SK-N-SH (cell line): ENCODE data around the gene SMARCC1. TPM values are rescaled to one million over a fixed set of nuclear protein-coding genes. Genes with fewer than 3 reads are reported as not detected.

Experiments
- CTCF ChIA-PET: fragments of 300-600, 350-600 bp; formaldehyde crosslinking; extraction: SDS; loops from one replicate; lab custom pipeline; 2021; lab: Yijun Ruan, JAX
- POLR2A ChIA-PET: fragments of 350-600 bp; sonication (Branson Sonifier 250); formaldehyde crosslinking; extraction: SDS; loops from one replicate; lab custom pipeline; 2020; ENCODE audit warnings: antibody characterized with exemption, inconsistent platforms; lab: Yijun Ruan, JAX
- DNase-seq: peaks from one replicate; pipeline ENCODE4 v3.0.0; 2012
- H2AFZ ChIP-seq: fragments of 200-600 bp; sonication (generic); 2 replicates; pipeline ENCODE4 v1.8.1; 2016; ENCODE audit warnings: antibody characterized with exemption, mild to moderate bottlenecking, low read depth
- H3F3A ChIP-seq: fragments of 200-600 bp; sonication (generic); replicated peaks from 2 replicates; pipeline ENCODE3; 2016; ENCODE audit warnings: antibody characterized with exemption, mild to moderate bottlenecking; ENCODE audit not compliant: insufficient read depth
- H3K27ac ChIP-seq, 2 experiments: fragments of 200-500 bp in 1 of 2; fragments of 200-600 bp in 1 of 2; sonication (Bioruptor generic) in 1 of 2; sonication (generic), shearing (Covaris generic) in 1 of 2; 2 replicates each; pipeline versions ENCODE4 v1.5.1 to v1.6.1; 2014 to 2016; ENCODE audit warnings: low read depth in 2 of 2, inconsistent platforms in 1 of 2, low read length in 1 of 2, mild to moderate bottlenecking in 1 of 2, mixed read lengths in 1 of 2
- H3K27me3 ChIP-seq: fragments of 200-600 bp; sonication (generic), shearing (Covaris generic); 2 replicates; pipeline ENCODE4 v1.6.1; 2016; ENCODE audit warnings: mixed run types; ENCODE audit not compliant: insufficient read depth
- H3K36me3 ChIP-seq, 2 experiments: fragments of 200-500 bp in 1 of 2; fragments of 200-600 bp in 1 of 2; sonication (Bioruptor generic) in 1 of 2; sonication (generic) in 1 of 2; replicated peaks in 1 of 2; 2 replicates each; pipeline versions ENCODE3 to v1.5.1; 2014 to 2016; ENCODE audit warnings: low read length in 1 of 2, mild to moderate bottlenecking in 1 of 2; ENCODE audit not compliant: insufficient read depth in 2 of 2, control insufficient read depth in 1 of 2
- H3K4me1 ChIP-seq, 2 experiments: fragments of 200-500 bp in 1 of 2; fragments of 200-600 bp in 1 of 2; sonication (Bioruptor generic) in 1 of 2; sonication (generic), shearing (Covaris generic) in 1 of 2; 2 replicates each; pipeline versions ENCODE4 v1.5.1 to v1.6.1; 2014 to 2016; ENCODE audit warnings: low read depth in 1 of 2, low read length in 1 of 2, mixed run types in 1 of 2; ENCODE audit not compliant: insufficient read depth in 2 of 2, control insufficient read depth in 1 of 2
- H3K4me2 ChIP-seq: fragments of 200-600 bp; sonication (generic), shearing (Covaris generic); 2 replicates; pipeline ENCODE4 v1.6.1; 2017; ENCODE audit warnings: mixed run types
- H3K4me3 ChIP-seq, 2 experiments: fragments of 200-500 bp in 1 of 2; fragments of 200-600 bp in 1 of 2; sonication (Bioruptor generic) in 1 of 2; sonication (generic), shearing (Covaris generic) in 1 of 2; 2 replicates each; pipeline versions ENCODE4 v1.5.1 to v1.8.1; 2014 to 2016; ENCODE audit warnings: low read depth in 2 of 2, inconsistent platforms in 1 of 2, low read length in 1 of 2, mild to moderate bottlenecking in 1 of 2, mixed read lengths in 1 of 2, moderate library complexity in 1 of 2
- H3K79me2 ChIP-seq: fragments of 200-600 bp; sonication (generic); 2 replicates; pipeline ENCODE4 v1.8.1; 2017; ENCODE audit warnings: mild to moderate bottlenecking; ENCODE audit not compliant: insufficient read depth
- H3K9ac ChIP-seq: fragments of 200-600 bp; sonication (generic); 2 replicates; pipeline ENCODE4 v1.6.1; 2017; ENCODE audit warnings: mixed run types
- H3K9me2 ChIP-seq: fragments of 200-600 bp; sonication (generic); 2 replicates; pipeline ENCODE4 v1.6.1; 2017; ENCODE audit warnings: mixed run types
- H3K9me3 ChIP-seq: fragments of 200-600 bp; sonication (generic); 2 replicates; pipeline ENCODE4 v1.6.1; 2017; ENCODE audit warnings: mixed run types, mild to moderate bottlenecking, moderate library complexity
- H4K20me1 ChIP-seq: fragments of 200-600 bp; sonication (generic); 2 replicates; pipeline ENCODE4 v1.6.1; 2017; ENCODE audit warnings: mild to moderate bottlenecking, mixed run types; ENCODE audit not compliant: insufficient read depth
- CHD2 ChIP-seq: fragments of 150-350 bp; IDR thresholded peaks from 2 replicates; pipeline ENCODE4 v1.6.1; 2018; ENCODE audit warnings: low read length; ENCODE audit not compliant: partially characterized antibody
- ELF1 ChIP-seq: IDR thresholded peaks from 2 replicates; pipeline ENCODE4 v1.4.0; 2012
- EZH2phosphoT487 ChIP-seq: fragments of 200-600 bp; sonication (generic); IDR thresholded peaks from 2 replicates; pipeline ENCODE4 v1.6.1; 2017; ENCODE audit warnings: low read depth, mixed run types, mild to moderate bottlenecking, antibody characterized with exemption, moderate library complexity, borderline replicate concordance
- FOSL2 ChIP-seq: IDR thresholded peaks from 2 replicates; pipeline ENCODE4 v1.4.0; 2012; ENCODE audit warnings: low read depth, mild to moderate bottlenecking, moderate library complexity, borderline replicate concordance
- FOXJ3 ChIP-seq: sonication (generic); formaldehyde crosslinking; IDR thresholded peaks from 2 replicates; pipeline ENCODE4 v1.5.1; 2020; ENCODE audit warnings: mild to moderate bottlenecking, missing genetic modification reagents
- FOXM1 ChIP-seq: IDR thresholded peaks from 2 replicates; pipeline ENCODE4 v1.4.0; 2012; ENCODE audit warnings: low read depth, mild to moderate bottlenecking
- GABPA ChIP-seq: IDR thresholded peaks from 2 replicates; pipeline ENCODE4 v1.4.0; 2012; ENCODE audit warnings: low read depth, mild to moderate bottlenecking
- GATA2 ChIP-seq: sonication (generic); formaldehyde crosslinking; IDR thresholded peaks from 2 replicates; pipeline ENCODE4 v1.5.0; 2020; ENCODE audit warnings: mild to moderate bottlenecking, missing genetic modification reagents
- IRF3 ChIP-seq: fragments of 150-350 bp; IDR thresholded peaks from 2 replicates; pipeline ENCODE4 v1.6.1; 2016; ENCODE audit warnings: mild to moderate bottlenecking, low read depth, low read length
- JUND ChIP-seq: IDR thresholded peaks from 2 replicates; pipeline ENCODE4 v1.4.0; 2012
- MXI1 ChIP-seq: IDR thresholded peaks from 2 replicates; pipeline ENCODE4 v1.6.1; 2012; ENCODE audit warnings: mild to moderate bottlenecking, low read depth, low read length, improper control_type of control experiment
- NFIC ChIP-seq: IDR thresholded peaks from 2 replicates; pipeline ENCODE4 v1.4.0; 2012; ENCODE audit warnings: borderline replicate concordance
- POLR2AphosphoS5 ChIP-seq: IDR thresholded peaks from 2 replicates; pipeline ENCODE4 v1.6.1; 2012; ENCODE audit warnings: low read depth, low read length
- RAD21 ChIP-seq: IDR thresholded peaks from 2 replicates; pipeline ENCODE4 v1.6.1; 2012; ENCODE audit warnings: mild to moderate bottlenecking, low read length
- RFX5 ChIP-seq: IDR thresholded peaks from 2 replicates; pipeline ENCODE4 v1.6.1; 2012; ENCODE audit warnings: mild to moderate bottlenecking, improper control_type of control experiment, low read length
- RXRA ChIP-seq: IDR thresholded peaks from 2 replicates; pipeline ENCODE4 v1.4.0; 2012; ENCODE audit warnings: low read depth, mild to moderate bottlenecking, borderline replicate concordance
- SIN3A ChIP-seq: IDR thresholded peaks from 2 replicates; pipeline ENCODE4 v1.6.1; 2012; ENCODE audit warnings: low read depth, mild to moderate bottlenecking, low read length, moderate library complexity, borderline replicate concordance
- SMC3 ChIP-seq: IDR thresholded peaks from 2 replicates; pipeline ENCODE4 v1.6.1; 2012; ENCODE audit warnings: low read depth, low read length, improper control_type of control experiment
- TAF1 ChIP-seq: IDR thresholded peaks from 2 replicates; pipeline ENCODE4 v1.6.1; 2012; ENCODE audit warnings: low read depth, mild to moderate bottlenecking, low read length, moderate library complexity, borderline replicate concordance
- TCF12 ChIP-seq: IDR thresholded peaks from 2 replicates; pipeline ENCODE4 v1.4.0; 2012
- TEAD4 ChIP-seq: IDR thresholded peaks from 2 replicates; pipeline ENCODE4 v1.4.0; 2012; ENCODE audit warnings: mild to moderate bottlenecking, borderline replicate concordance; ENCODE audit not compliant: insufficient read depth
- WGBS: methylation state at CpG from one replicate; pipeline ENCODE4 v1.1.6; 2017; ENCODE audit warnings: low lambda C conversion rate; 5-methylcytosine and 5-hydroxymethylcytosine counted together
- polyA plus RNA-seq, 3 experiments: library from polyadenylated mRNA; depleted of rRNA; stranded (reverse); fragments of >200 nt; gene quantifications; 2 replicates each; pipeline ENCODE4 v1.2.3, GENCODE V29; 2012
- TF ChIP-seq, protein P1 (sequence below): IDR thresholded peaks from 2 replicates; pipeline ENCODE4 v1.4.0; 2012; ENCODE audit warnings: low read depth
- TF ChIP-seq, protein P2 (sequence below): IDR thresholded peaks from 2 replicates; pipeline ENCODE4; 2012
- TF ChIP-seq, protein P3 (sequence below): fragments of 150-350 bp; IDR thresholded peaks from 2 replicates; pipeline ENCODE4 v1.6.1; 2017; ENCODE audit warnings: antibody characterized with exemption, low read length, low read depth, borderline replicate concordance
- TF ChIP-seq, protein P4 (sequence below): IDR thresholded peaks from 2 replicates; pipeline ENCODE4 v1.4.0; 2012; ENCODE audit warnings: low read depth, borderline replicate concordance

SMARCC1 gene
- polyA plus RNA-seq, 1 of the 3 experiments (the other 2 are of a cell fraction), result 16.5 TPM

GRCh38 chr3:47588053-47588452, 193.6 kb downstream of the SMARCC1 start:
- Histone ChIP-seq H3K4me1 (no peaks in the 10 kb centered on the region), H2AFZ (no peak overlapping the region), H3K27ac (no peak overlapping the region), H3K4me3 (no peak overlapping the region), H3F3A (peaks cover 3% of the 10 kb centered on the region), H3K27me3 (no peaks in the 10 kb centered on the region), H3K9me2 (no peaks in the 10 kb centered on the region), H3K79me2 (no peaks in the 10 kb centered on the region), H3K9ac (no peak overlapping the region), H4K20me1 (0 out of 2 replicates have a peak, but pooled peaks cover 3% of the 10 kb centered on the region), H3K4me2 (no peak overlapping the region), H3K9me3 (no peaks in the 10 kb centered on the region), H3K36me3 (peaks cover 66 to 67% of the 10 kb centered on the region in 2 experiments)
- TF ChIP-seq TAF1, result no peak
- no peak for TF ChIP-seq RAD21
- no peak for TF ChIP-seq JUND
- no peak for TF ChIP-seq GABPA
- no peak for TF ChIP-seq TEAD4
- TF ChIP-seq MXI1, result no peak
- no peak for TF ChIP-seq POLR2AphosphoS5
- TF ChIP-seq FOXM1, result no peak
- no peak for TF ChIP-seq EZH2phosphoT487
- no peak for TF ChIP-seq GATA2 (CRISPR knock-in tag)
- TF ChIP-seq, protein P1, sequence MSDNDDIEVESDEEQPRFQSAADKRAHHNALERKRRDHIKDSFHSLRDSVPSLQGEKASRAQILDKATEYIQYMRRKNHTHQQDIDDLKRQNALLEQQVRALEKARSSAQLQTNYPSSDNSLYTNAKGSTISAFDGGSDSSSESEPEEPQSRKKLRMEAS, result no peak
- TF ChIP-seq SMC3, result no peak
- TF ChIP-seq NFIC, result no peak
- TF ChIP-seq RFX5, result no peak
- TF ChIP-seq, protein P2, sequence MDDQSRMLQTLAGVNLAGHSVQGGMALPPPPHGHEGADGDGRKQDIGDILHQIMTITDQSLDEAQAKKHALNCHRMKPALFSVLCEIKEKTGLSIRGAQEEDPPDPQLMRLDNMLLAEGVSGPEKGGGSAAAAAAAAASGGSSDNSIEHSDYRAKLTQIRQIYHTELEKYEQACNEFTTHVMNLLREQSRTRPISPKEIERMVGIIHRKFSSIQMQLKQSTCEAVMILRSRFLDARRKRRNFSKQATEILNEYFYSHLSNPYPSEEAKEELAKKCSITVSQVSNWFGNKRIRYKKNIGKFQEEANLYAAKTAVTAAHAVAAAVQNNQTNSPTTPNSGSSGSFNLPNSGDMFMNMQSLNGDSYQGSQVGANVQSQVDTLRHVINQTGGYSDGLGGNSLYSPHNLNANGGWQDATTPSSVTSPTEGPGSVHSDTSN, result no peak
- TF ChIP-seq FOSL2, result no peak
- no peak for TF ChIP-seq ELF1
- no peak for TF ChIP-seq RXRA
- no peak for DNase-seq
- ChIA-PET CTCF (interaction anchor here (1.9 kb wide), 1 partner anchor 12 kb away, joined by 4 read pairs; no protein-coding TSS in a partner anchor), POLR2A (no interaction called here)
- WGBS, result 98% methylated on average over 7 of the region's 7 CpGs

DNA sequence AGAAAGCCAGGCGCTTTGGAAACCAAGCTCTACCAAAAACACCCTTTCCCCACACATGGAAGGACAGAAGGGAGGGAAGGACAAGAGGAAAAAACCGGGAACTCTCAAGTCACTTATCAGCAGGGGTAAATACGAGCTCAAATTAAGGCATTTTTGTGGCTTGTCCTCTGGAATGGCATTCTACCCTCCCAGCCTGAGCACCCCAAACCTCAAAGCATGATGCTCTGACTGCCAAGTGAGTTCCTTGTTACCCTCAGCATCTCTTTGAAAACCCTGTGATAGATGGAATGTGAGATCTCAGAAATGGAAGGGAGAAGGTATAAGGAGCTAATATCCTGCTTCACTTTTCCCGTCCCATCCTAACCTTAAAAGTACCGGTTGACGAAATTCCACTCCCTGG, 194.9 kb downstream of the SMARCC1 start:
- no peak overlapping the region for H2AFZ ChIP-seq
- H3K27ac ChIP-seq, result no peak overlapping the region
- ChIA-PET CTCF (interaction anchor here (1.3 to 1.4 kb wide), 2 partner anchors 9 to 65 kb away, joined by 3 read pairs; no protein-coding TSS in a partner anchor), POLR2A (no interaction called here)
- no peak overlapping the region for H3K9ac ChIP-seq
- no peaks in the 10 kb centered on the region for H3K4me1 ChIP-seq
- H3K27me3 ChIP-seq, result no peaks in the 10 kb centered on the region
- H3K4me3 ChIP-seq, result no peak overlapping the region
- no peak for DNase-seq
- 0 out of 2 replicates have a peak, but pooled peaks cover 3% of the 10 kb centered on the region for H4K20me1 ChIP-seq
- 100% methylated on average over 6 of the region's 6 CpGs for WGBS
- peaks cover 5% of the 10 kb centered on the region for H3F3A ChIP-seq
- no peak overlapping the region for H3K4me2 ChIP-seq
- no peaks in the 10 kb centered on the region for H3K9me3 ChIP-seq
- H3K79me2 ChIP-seq, result no peaks in the 10 kb centered on the region
- no peaks in the 10 kb centered on the region for H3K9me2 ChIP-seq
- H3K36me3 ChIP-seq, result peaks cover 60 to 63% of the 10 kb centered on the region in 2 experiments
- TF ChIP-seq TCF12 (no peak), FOSL2 (no peak), IRF3 (no peak), CHD2 (no peak), NFIC (no peak), SIN3A (no peak), FOXJ3 (CRISPR knock-in tag) (no peak)
- TF ChIP-seq, protein P3, sequence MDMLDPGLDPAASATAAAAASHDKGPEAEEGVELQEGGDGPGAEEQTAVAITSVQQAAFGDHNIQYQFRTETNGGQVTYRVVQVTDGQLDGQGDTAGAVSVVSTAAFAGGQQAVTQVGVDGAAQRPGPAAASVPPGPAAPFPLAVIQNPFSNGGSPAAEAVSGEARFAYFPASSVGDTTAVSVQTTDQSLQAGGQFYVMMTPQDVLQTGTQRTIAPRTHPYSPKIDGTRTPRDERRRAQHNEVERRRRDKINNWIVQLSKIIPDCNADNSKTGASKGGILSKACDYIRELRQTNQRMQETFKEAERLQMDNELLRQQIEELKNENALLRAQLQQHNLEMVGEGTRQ, result no peak
- TF ChIP-seq, protein P4, sequence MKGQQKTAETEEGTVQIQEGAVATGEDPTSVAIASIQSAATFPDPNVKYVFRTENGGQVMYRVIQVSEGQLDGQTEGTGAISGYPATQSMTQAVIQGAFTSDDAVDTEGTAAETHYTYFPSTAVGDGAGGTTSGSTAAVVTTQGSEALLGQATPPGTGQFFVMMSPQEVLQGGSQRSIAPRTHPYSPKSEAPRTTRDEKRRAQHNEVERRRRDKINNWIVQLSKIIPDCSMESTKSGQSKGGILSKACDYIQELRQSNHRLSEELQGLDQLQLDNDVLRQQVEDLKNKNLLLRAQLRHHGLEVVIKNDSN, result no peak
- TF ChIP-seq, protein P1, result no peak
